ENCODE results near the gene LTBP3. TPM values are rescaled to one million over a fixed set of nuclear protein-coding genes. Genes with fewer than 3 reads are reported as not detected.

The LTBP3 gene
- total RNA-seq, 1 donor from 2014 or later, result 22.5 TPM

- no peaks in the 10 kb centered on the region for H3K9me3 Mint-ChIP-seq
- TF ChIP-seq CTCF (conservative IDR thresholded peaks at IDR 0.05), result no peak
- H3K27me3 Mint-ChIP-seq (ENCODE audit: low read depth), result peaks cover 7% of the 10 kb centered on the region
- no peak for DNase-seq (ENCODE audit: low read depth, low spot score)
- H3K27ac Mint-ChIP-seq (ENCODE audit: unreplicated experiment), result no peak overlapping the region
- H3K4me1 Mint-ChIP-seq, result peaks cover 56% of the 10 kb centered on the region
- H3K36me3 Mint-ChIP-seq (ENCODE audit: low read depth), result no peaks in the 10 kb centered on the region
- no peak overlapping the region for H3K4me3 Mint-ChIP-seq
Observed at GRCh38 chr11:65498042-65498726, 60.0 kb downstream of the LTBP3 start.

GRCh38 chr11:65497141-65498041 lies 60.8 kb downstream of the LTBP3 start:
- peak overlapping the region; percentile 92 for H3K27ac Mint-ChIP-seq (ENCODE audit: unreplicated experiment)
- peak; percentile 98 for DNase-seq (ENCODE audit: low read depth, low spot score)
- peaks cover 7% of the 10 kb centered on the region for H3K27me3 Mint-ChIP-seq (ENCODE audit: low read depth)
- TF ChIP-seq CTCF (conservative IDR thresholded peaks at IDR 0.05), result no peak
- H3K4me1 Mint-ChIP-seq, result peaks cover 58% of the 10 kb centered on the region
- no peaks in the 10 kb centered on the region for H3K9me3 Mint-ChIP-seq
- H3K36me3 Mint-ChIP-seq (ENCODE audit: low read depth), result no peaks in the 10 kb centered on the region
- H3K4me3 Mint-ChIP-seq, result no peak overlapping the region

GRCh38 chr11:65496304-65497140 lies 61.6 kb downstream of the LTBP3 start:
- no peak overlapping the region for H3K4me3 Mint-ChIP-seq
- H3K9me3 Mint-ChIP-seq, result no peaks in the 10 kb centered on the region
- no peaks in the 10 kb centered on the region for H3K36me3 Mint-ChIP-seq (ENCODE audit: low read depth)
- peaks cover 59% of the 10 kb centered on the region for H3K4me1 Mint-ChIP-seq
- TF ChIP-seq CTCF (conservative IDR thresholded peaks at IDR 0.05), result no peak
- H3K27me3 Mint-ChIP-seq (ENCODE audit: low read depth), result peaks cover 7% of the 10 kb centered on the region
- H3K27ac Mint-ChIP-seq (ENCODE audit: unreplicated experiment), result peak overlapping the region; percentile 92
- DNase-seq (ENCODE audit: low read depth, low spot score), result no peak

- peaks cover 7% of the 10 kb centered on the region for H3K27me3 Mint-ChIP-seq (ENCODE audit: low read depth)
- no peak for TF ChIP-seq CTCF (conservative IDR thresholded peaks at IDR 0.05)
- peaks cover 83% of the 10 kb centered on the region for H3K4me1 Mint-ChIP-seq
- no peaks in the 10 kb centered on the region for H3K9me3 Mint-ChIP-seq
- H3K27ac Mint-ChIP-seq (ENCODE audit: unreplicated experiment), result peak overlapping the region; percentile 84
- DNase-seq (ENCODE audit: low read depth, low spot score), result no peak
- H3K4me3 Mint-ChIP-seq, result peak overlapping the region; percentile 85
- no peaks in the 10 kb centered on the region for H3K36me3 Mint-ChIP-seq (ENCODE audit: low read depth)
Observed at GRCh38 chr11:65493367-65494176, 64.6 kb downstream of the LTBP3 start.

Measured in neural crest cell (in vitro differentiated cells).